Activated CD8-positive, alpha-beta T cell treated with anti-CD3 and anti-CD28 coated beads, Interleukin-2, amount 10 ng/mL, durations not matched to agents 7 days and 5 days (primary cell): ENCODE data around the gene ENG. TPM values are rescaled to one million over a fixed set of nuclear protein-coding genes. Genes with fewer than 3 reads are reported as not detected.
A peak's percentile ranks its signal among the peaks of the same experiment; 100 is the strongest.
"Not testable (repeated sequence)": the region's sequence is repeated elsewhere in the genome, so short reads cannot be mapped to it uniquely, and the experiment has no call there.

ENCODE experiments used
- ATAC-seq: fragments of 150-1000 bp; cut with Tn5 transposase; one replicate; pipeline ENCODE4 v1.10.0; 2021; ENCODE audit warnings: moderate library complexity
- CTCF ChIA-PET: fragments of 350-600 bp; sonication (Branson Sonifier 250); formaldehyde crosslinking; loops from one replicate; lab custom pipeline; 2021; ENCODE audit warnings: antibody characterized with exemption; lab: Charles Lee
- POLR2A ChIA-PET: fragments of 350-600 bp; sonication (Branson Sonifier 250); formaldehyde crosslinking; loops from one replicate; lab custom pipeline; 2021; ENCODE audit warnings: antibody characterized with exemption; lab: Charles Lee
- DNase-seq: peaks from one replicate; pipeline ENCODE4 v3.0.0-alpha.2; 2020
- H3K27ac Mint-ChIP-seq: one replicate; pipeline ENCODE4 v1.8.0; 2021; ENCODE audit warnings: mild to moderate bottlenecking, mixed read lengths
- H3K27me3 Mint-ChIP-seq: one replicate; pipeline ENCODE4 v1.8.0; 2021; ENCODE audit warnings: low read depth, mixed read lengths
- H3K36me3 Mint-ChIP-seq: one replicate; pipeline ENCODE4 v1.8.0; 2021; ENCODE audit warnings: low read depth, mixed read lengths
- H3K4me1 Mint-ChIP-seq: one replicate; pipeline ENCODE4 v1.8.0; 2021; ENCODE audit warnings: low read depth, mixed read lengths
- H3K4me3 Mint-ChIP-seq: one replicate; pipeline ENCODE4 v1.8.0; 2021; ENCODE audit warnings: mild to moderate bottlenecking, mixed read lengths
- H3K9me3 Mint-ChIP-seq: one replicate; pipeline ENCODE4 v1.8.0; 2022; ENCODE audit warnings: mixed read lengths; ENCODE audit not compliant: insufficient read depth
- total RNA-seq, 2 experiments: library from RNA; stranded (reverse); gene quantifications; one replicate each; pipeline ENCODE4 v1.2.3, GENCODE V29; 2021

Gene ENG
- total RNA-seq, 2 experiments from 2014 or later, result 22.9 to 24.3 TPM

GRCh38 chr9:127890053-127890452, 35.6 kb upstream of the ENG start:
- H3K4me3 Mint-ChIP-seq, result no peak overlapping the region
- no peak for DNase-seq
- ChIA-PET CTCF (interaction anchor here (0.9 to 1.5 kb wide), 6 partner anchors 9 to 155 kb away, joined by 3 to 6 read pairs (median 4); partner anchors contain the start of genes ST6GALNAC6 and TOR2A), POLR2A (interaction anchor here (1.2 kb wide), 1 partner anchor 9 kb away, joined by 6 read pairs; the partner anchor contains the start of gene ST6GALNAC6)
- no peak overlapping the region for H3K27ac Mint-ChIP-seq
- H3K4me1 Mint-ChIP-seq, result peaks cover 8% of the 10 kb centered on the region
- peaks cover 10% of the 10 kb centered on the region for H3K9me3 Mint-ChIP-seq
- no peak for ATAC-seq
- H3K36me3 Mint-ChIP-seq, result peaks cover 68% of the 10 kb centered on the region
- H3K27me3 Mint-ChIP-seq, result no peaks in the 10 kb centered on the region

- Mint-ChIP-seq H3K36me3 (peaks cover 58% of the 10 kb centered on the region), H3K9me3 (no peaks in the 10 kb centered on the region), H3K4me3 (no peak overlapping the region), H3K4me1 (peaks cover 16% of the 10 kb centered on the region), H3K27ac (no peak overlapping the region), H3K27me3 (no peaks in the 10 kb centered on the region)
- ATAC-seq, result peak; percentile 60
- POLR2A ChIA-PET, result interaction anchor here (1.4 kb wide), 1 partner anchor 28 kb away, joined by 4 read pairs; the partner anchor contains the start of gene ST6GALNAC4
- CTCF ChIA-PET, result interaction anchor here (1.4 to 1.5 kb wide), 3 partner anchors 17 to 34 kb away, joined by 3 to 4 read pairs (median 3); no protein-coding TSS in a partner anchor
- DNase-seq, result no peak
Measured at GRCh38 chr9:127887792-127888191, 33.3 kb upstream of the ENG start.

GRCh38 chr9:127886401-127886972, 32.0 kb upstream of the ENG start:
- Mint-ChIP-seq H3K4me3 (no peak overlapping the region), H3K9me3 (no peaks in the 10 kb centered on the region), H3K27me3 (no peaks in the 10 kb centered on the region), H3K4me1 (peaks cover 9% of the 10 kb centered on the region), H3K36me3 (peaks cover 49% of the 10 kb centered on the region), H3K27ac (no peak overlapping the region)
- POLR2A ChIA-PET, result interaction anchor here (1.4 kb wide), 1 partner anchor 30 kb away, joined by 4 read pairs; the partner anchor contains the start of gene ST6GALNAC4
- ATAC-seq (no peak), DNase-seq (no peak)
- CTCF ChIA-PET, result interaction anchor here (1.4 to 1.5 kb wide), 3 partner anchors 16 to 35 kb away, joined by 3 to 4 read pairs (median 3); no protein-coding TSS in a partner anchor

- ATAC-seq (no peak), DNase-seq (no peak)
- H3K4me1 Mint-ChIP-seq, result peaks cover 9% of the 10 kb centered on the region
- no peak overlapping the region for H3K27ac Mint-ChIP-seq
- CTCF ChIA-PET, result interaction anchor here (1.1 to 2.0 kb wide), 3 partner anchors 15 to 25 kb away, joined by 3 to 9 read pairs (median 3); no protein-coding TSS in a partner anchor
- H3K36me3 Mint-ChIP-seq, result peaks cover 42% of the 10 kb centered on the region
- no peaks in the 10 kb centered on the region for H3K27me3 Mint-ChIP-seq
- no peaks in the 10 kb centered on the region for H3K9me3 Mint-ChIP-seq
- POLR2A ChIA-PET, result interaction anchor here (0.6 to 0.9 kb wide), 2 partner anchors 9 to 151 kb away, joined by 3 read pairs; partner anchors contain the start of gene TOR2A
- H3K4me3 Mint-ChIP-seq, result no peak overlapping the region
Measured at GRCh38 chr9:127885508-127886281, 31.2 kb upstream of the ENG start.

GRCh38 chr9:127884976-127885490, 30.6 kb upstream of the ENG start:
- no peak overlapping the region for H3K27ac Mint-ChIP-seq
- H3K9me3 Mint-ChIP-seq, result no peaks in the 10 kb centered on the region
- DNase-seq (no peak), ATAC-seq (no peak)
- H3K36me3 Mint-ChIP-seq, result peaks cover 36% of the 10 kb centered on the region
- H3K4me1 Mint-ChIP-seq, result peaks cover 9% of the 10 kb centered on the region
- ChIA-PET CTCF (interaction anchor here (1.1 to 2.0 kb wide), 3 partner anchors 14 to 25 kb away, joined by 3 to 9 read pairs (median 3); no protein-coding TSS in a partner anchor), POLR2A (interaction anchor here (0.6 to 0.9 kb wide), 3 partner anchors 10 to 150 kb away, joined by 3 to 4 read pairs (median 3); partner anchors contain the start of gene TOR2A)
- H3K27me3 Mint-ChIP-seq, result no peaks in the 10 kb centered on the region
- no peak overlapping the region for H3K4me3 Mint-ChIP-seq

- Mint-ChIP-seq H3K4me3 (no peak overlapping the region), H3K27ac (peak overlapping the region; percentile 15), H3K27me3 (no peaks in the 10 kb centered on the region), H3K9me3 (no peaks in the 10 kb centered on the region), H3K36me3 (peaks cover 33% of the 10 kb centered on the region), H3K4me1 (peaks cover 9% of the 10 kb centered on the region)
- ATAC-seq (no peak), DNase-seq (no peak)
- ChIA-PET POLR2A (interaction anchor here (0.6 to 0.9 kb wide), 2 partner anchors 127 to 149 kb away, joined by 3 to 4 read pairs; partner anchors contain the start of gene TOR2A), CTCF (interaction anchor here (1.1 to 2.0 kb wide), 2 partner anchors 15 to 26 kb away, joined by 3 to 9 read pairs; no protein-coding TSS in a partner anchor)
Measured at GRCh38 chr9:127884427-127884911, 30.0 kb upstream of the ENG start.

- DNase-seq (no peak), ATAC-seq (no peak)
- Mint-ChIP-seq H3K4me3 (no peak overlapping the region), H3K4me1 (peaks cover 9% of the 10 kb centered on the region), H3K27ac (no peak overlapping the region), H3K27me3 (no peaks in the 10 kb centered on the region), H3K36me3 (peaks cover 35% of the 10 kb centered on the region), H3K9me3 (no peaks in the 10 kb centered on the region)
- CTCF ChIA-PET, result no interaction called here
- POLR2A ChIA-PET, result no interaction called here
Measured at GRCh38 chr9:127883959-127884358, 29.5 kb upstream of the ENG start.

GRCh38 chr9:127881715-127882114, 27.3 kb upstream of the ENG start:
- ATAC-seq, H3K27ac Mint-ChIP-seq, DNase-seq, H3K4me3 Mint-ChIP-seq, H3K27me3 Mint-ChIP-seq, H3K9me3 Mint-ChIP-seq: not testable (repeated sequence)
- H3K36me3 Mint-ChIP-seq, result peaks cover 25% of the 10 kb centered on the region
- peaks cover 11% of the 10 kb centered on the region for H3K4me1 Mint-ChIP-seq
- ChIA-PET POLR2A (interaction anchor here (1.2 kb wide), 1 partner anchor 40 kb away, joined by 5 read pairs; no protein-coding TSS in a partner anchor), CTCF (interaction anchor here (0.9 to 2.1 kb wide), 8 partner anchors 12 to 236 kb away, joined by 3 to 19 read pairs (median 4); partner anchors contain the start of gene ST6GALNAC4)

GRCh38 chr9:127880143-127880542, 25.7 kb upstream of the ENG start:
- POLR2A ChIA-PET, result no interaction called here
- ATAC-seq, result no peak
- CTCF ChIA-PET, result no interaction called here

GRCh38 chr9:127878652-127879390, 24.4 kb upstream of the ENG start:
- Mint-ChIP-seq H3K27me3 (peaks cover 3% of the 10 kb centered on the region), H3K27ac (no peak overlapping the region), H3K36me3 (peaks cover 6% of the 10 kb centered on the region), H3K4me1 (peaks cover 4% of the 10 kb centered on the region), H3K4me3 (no peak overlapping the region), H3K9me3 (no peaks in the 10 kb centered on the region)
- DNase-seq (no peak), ATAC-seq (no peak)
- CTCF ChIA-PET, result interaction anchor here (0.6 kb wide), 2 partner anchors 144 to 1034 kb away, joined by 3 to 4 read pairs; partner anchors contain the start of gene TOR2A
- POLR2A ChIA-PET, result no interaction called here

More at GRCh38 chr9:127880143-127880542, 25.7 kb upstream of the ENG start:
- Mint-ChIP-seq H3K27ac (no peak overlapping the region), H3K4me1 (peaks cover 11% of the 10 kb centered on the region), H3K4me3 (no peak overlapping the region), H3K36me3 (peaks cover 16% of the 10 kb centered on the region), H3K9me3 (no peaks in the 10 kb centered on the region), H3K27me3 (peaks cover 3% of the 10 kb centered on the region)
- no peak for DNase-seq
